ENCODE data around the gene GPC3.

- TF ChIP-seq CEBPB (IDR thresholded peaks at IDR 0.05; ENCODE audit: low read depth) (no peak), YY1 (IDR thresholded peaks at IDR 0.05; ENCODE audit: extremely low read depth, insufficient replicate concordance, low read depth, low read length) (no peak), CTCF (IDR thresholded peaks at IDR 0.05 in 2 of 3, conservative IDR thresholded peaks at IDR 0.05 in 1 of 3; ENCODE audit: borderline replicate concordance in 1 of 3, insufficient read depth in 1 of 3, low read depth in 2 of 3, low read length in 2 of 3) (no peak), ZFX (IDR thresholded peaks at IDR 0.05) (no peak), EZH2phosphoT487 (IDR thresholded peaks at IDR 0.05; ENCODE audit: borderline replicate concordance) (no peak), SRF (IDR thresholded peaks at IDR 0.05; ENCODE audit: low read depth) (no peak), ZNF274 (IDR thresholded peaks at IDR 0.05; ENCODE audit: low read depth, low read length) (no peak), REST (IDR thresholded peaks at IDR 0.05; ENCODE audit: low read depth) (no peak), EGR1 (IDR thresholded peaks at IDR 0.05; ENCODE audit: low read depth) (no peak), EZH2 (IDR thresholded peaks at IDR 0.05) (no peak), POLR2A (IDR thresholded peaks at IDR 0.05; ENCODE audit: borderline replicate concordance, extremely low read depth, insufficient read depth, insufficient read length) (no peak), SP1 (IDR thresholded peaks at IDR 0.05; ENCODE audit: low read depth) (no peak), ATF3 (IDR thresholded peaks at IDR 0.05) (no peak), JUND (IDR thresholded peaks at IDR 0.05) (no peak)
These were observed 424.1 kb downstream of the GPC3 start for GRCh38 chrX:133561251-133561650.
